ENCODE measurements around the gene CENPX. TPM values are rescaled to one million over a fixed set of nuclear protein-coding genes. Genes with fewer than 3 reads are reported as not detected.

Gene CENPX
- total RNA-seq, 1 experiment from 2014 or later, result 77.9 TPM

DNA sequence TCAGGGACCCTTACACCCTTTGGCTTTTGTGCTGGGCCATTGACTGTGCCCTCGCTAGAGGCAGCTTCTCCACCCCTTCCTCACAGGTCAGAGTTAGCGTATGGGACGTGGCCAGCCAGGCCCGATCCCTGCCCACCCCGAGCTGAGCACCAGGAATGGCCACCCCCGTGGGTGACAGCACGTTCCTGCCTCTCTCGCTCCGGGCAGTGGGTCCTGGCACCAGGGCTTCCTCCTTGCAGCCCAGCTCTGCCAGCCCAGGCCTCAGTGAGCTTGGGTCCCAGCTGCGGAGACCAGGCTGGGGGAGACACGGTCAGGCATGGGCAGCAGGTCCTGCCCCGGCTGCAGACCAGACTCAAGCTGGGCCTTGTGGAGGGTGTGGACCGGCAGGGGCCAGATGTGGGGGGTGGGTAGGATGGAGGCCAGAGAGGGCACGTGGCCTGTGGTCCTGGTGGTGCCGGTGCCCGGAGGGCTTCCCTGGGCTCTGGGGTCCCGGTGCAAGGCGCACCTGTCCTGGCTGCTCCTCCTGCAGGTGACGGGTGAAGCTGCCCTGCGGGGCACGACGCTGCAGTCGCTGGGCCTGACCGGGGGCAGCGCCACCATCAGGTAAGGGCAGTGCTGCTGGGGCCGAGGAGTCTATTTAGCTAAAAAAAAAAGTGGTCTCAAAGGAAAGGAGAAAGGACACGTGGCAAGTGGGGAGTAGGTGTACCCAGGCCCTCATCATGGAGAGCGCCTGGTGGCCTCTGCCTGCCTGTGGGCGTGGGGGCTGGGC lies 27.0 kb downstream of the CENPX start:
- peak; percentile 79 for DNase-seq
- no peak overlapping the region for H3K27ac ChIP-seq (ENCODE audit: insufficient read length, low read depth, low read length)
- peaks cover 0 to 12% (median 11%) of the 10 kb centered on the region in 3 experiments; a peak in 6 of 7 replicates for H3K36me3 Mint-ChIP-seq (ENCODE audit: insufficient read depth in 1 of 3, low read depth in 3 of 3)

More for the DNA sequence above, 27.0 kb downstream of the CENPX start:
- Mint-ChIP-seq H3K4me3 (no peak overlapping the region), H3K27ac (peak overlapping the region in 2 of 3 experiments; percentile 36 to 87; a peak in 2 of 7 replicates), H3K9me3 (no peaks in the 10 kb centered on the region), H3K4me1 (peaks cover 16 to 31% of the 10 kb centered on the region in 2 experiments), H3K27me3 (ENCODE audit: low read depth) (no peaks in the 10 kb centered on the region)
- no peak overlapping the region for H3K23ac ChIP-seq (ENCODE audit: insufficient read length, low read depth, low read length)
- H3K4me2 ChIP-seq (ENCODE audit: insufficient read depth, insufficient read length, low read length), result no peak overlapping the region
- H2BK15ac ChIP-seq (ENCODE audit: low read depth, low read length), result no peak overlapping the region
- H3K56ac ChIP-seq (ENCODE audit: insufficient read length, low read depth, low read length), result no peak overlapping the region
- H3K79me2 ChIP-seq (ENCODE audit: insufficient read depth, low read length), result no peaks in the 10 kb centered on the region
- no CpG with 5 or more reads among the region's 29 CpGs for WGBS (ENCODE audit: extremely low coverage, insufficient read length, low lambda C conversion rate)
- no peak overlapping the region for H3K4ac ChIP-seq (ENCODE audit: low read depth, low read length)
- H3K4me1 ChIP-seq (ENCODE audit: insufficient read depth, low read length), result no peaks in the 10 kb centered on the region; the same call in 1 of the 2 replicates
- no peak overlapping the region for H4K5ac ChIP-seq (ENCODE audit: insufficient read length, low read depth, low read length)
- H2BK12ac ChIP-seq (ENCODE audit: insufficient read length, low read depth, low read length), result no peak overlapping the region
- H4K8ac ChIP-seq (replicated peaks; ENCODE audit: insufficient read length, low read depth, low read length), result no peak overlapping the region
- no peaks in the 10 kb centered on the region for H4K20me1 ChIP-seq (ENCODE audit: control insufficient read depth, insufficient read depth, insufficient read length)
- no peak overlapping the region for H3K18ac ChIP-seq (ENCODE audit: insufficient read length, low read depth, low read length)
- no peak overlapping the region for H2AFZ ChIP-seq (ENCODE audit: low read length)
- no peak overlapping the region for H3K14ac ChIP-seq (ENCODE audit: insufficient read depth, low read length)
- no peaks in the 10 kb centered on the region for H3K27me3 ChIP-seq (ENCODE audit: insufficient read depth, low read length)
- no peaks in the 10 kb centered on the region for H3K9me3 ChIP-seq (ENCODE audit: control insufficient read depth, low read depth, low read length)
- no peak overlapping the region for H2BK120ac ChIP-seq (ENCODE audit: low read depth, low read length, poor library complexity, severe bottlenecking)
- no peak overlapping the region for H3K9ac ChIP-seq (ENCODE audit: extremely low read depth, insufficient read length, low read length)
- no peak overlapping the region for H2BK5ac ChIP-seq (ENCODE audit: insufficient read length, low read length)
- H3T11ph ChIP-seq (ENCODE audit: low read length), result no peak overlapping the region
- H2AK5ac ChIP-seq (ENCODE audit: insufficient read length, low read length), result no peak overlapping the region
- H4K91ac ChIP-seq (ENCODE audit: insufficient read length, low read depth, low read length), result no peak overlapping the region
- no peak overlapping the region for H2BK20ac ChIP-seq (ENCODE audit: low read depth, low read length, poor library complexity, severe bottlenecking)
- no peaks in the 10 kb centered on the region for H3K79me1 ChIP-seq (ENCODE audit: insufficient read depth, low read depth, low read length, poor library complexity, severe bottlenecking)
- TF ChIP-seq, protein P1, sequence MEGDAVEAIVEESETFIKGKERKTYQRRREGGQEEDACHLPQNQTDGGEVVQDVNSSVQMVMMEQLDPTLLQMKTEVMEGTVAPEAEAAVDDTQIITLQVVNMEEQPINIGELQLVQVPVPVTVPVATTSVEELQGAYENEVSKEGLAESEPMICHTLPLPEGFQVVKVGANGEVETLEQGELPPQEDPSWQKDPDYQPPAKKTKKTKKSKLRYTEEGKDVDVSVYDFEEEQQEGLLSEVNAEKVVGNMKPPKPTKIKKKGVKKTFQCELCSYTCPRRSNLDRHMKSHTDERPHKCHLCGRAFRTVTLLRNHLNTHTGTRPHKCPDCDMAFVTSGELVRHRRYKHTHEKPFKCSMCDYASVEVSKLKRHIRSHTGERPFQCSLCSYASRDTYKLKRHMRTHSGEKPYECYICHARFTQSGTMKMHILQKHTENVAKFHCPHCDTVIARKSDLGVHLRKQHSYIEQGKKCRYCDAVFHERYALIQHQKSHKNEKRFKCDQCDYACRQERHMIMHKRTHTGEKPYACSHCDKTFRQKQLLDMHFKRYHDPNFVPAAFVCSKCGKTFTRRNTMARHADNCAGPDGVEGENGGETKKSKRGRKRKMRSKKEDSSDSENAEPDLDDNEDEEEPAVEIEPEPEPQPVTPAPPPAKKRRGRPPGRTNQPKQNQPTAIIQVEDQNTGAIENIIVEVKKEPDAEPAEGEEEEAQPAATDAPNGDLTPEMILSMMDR (conservative IDR thresholded peaks at IDR 0.05), result peak; percentile 56
- H3K23me2 ChIP-seq (ENCODE audit: insufficient read length, low read depth, low read length, poor library complexity, severe bottlenecking), result no peaks in the 10 kb centered on the region

All from H9 (cell line).